Activated CD8-positive, alpha-beta memory T cell treated with anti-CD3 and anti-CD28 coated beads, Interleukin-2, amount 10 ng/mL, durations not matched to agents 7 days and 5 days (primary cell): ENCODE data around the gene SLC4A11. TPM values are rescaled to one million over a fixed set of nuclear protein-coding genes. Genes with fewer than 3 reads are reported as not detected.
"Not testable (repeated sequence)": the region's sequence is repeated elsewhere in the genome, so short reads cannot be mapped to it uniquely, and the experiment has no call there.

Source experiments
- ATAC-seq: fragments of 150-1000 bp; cut with Tn5 transposase; one replicate; pipeline ENCODE4 v1.10.0; 2021; ENCODE audit warnings: moderate library complexity
- CTCF ChIA-PET: fragments of 350-600 bp; sonication (Branson Sonifier 250); formaldehyde crosslinking; loops from one replicate; lab custom pipeline; 2021; ENCODE audit warnings: antibody characterized with exemption; lab: Charles Lee
- DNase-seq: peaks from one replicate; pipeline ENCODE4 v3.0.0-alpha.2; 2020
- H3K27ac Mint-ChIP-seq: one replicate; pipeline ENCODE4 v1.8.0; 2021; ENCODE audit warnings: mild to moderate bottlenecking, mixed read lengths
- H3K27me3 Mint-ChIP-seq: one replicate; pipeline ENCODE4 v1.8.0; 2021; ENCODE audit warnings: mixed read lengths
- H3K36me3 Mint-ChIP-seq: one replicate; pipeline ENCODE4 v1.8.0; 2021; ENCODE audit warnings: mild to moderate bottlenecking, mixed read lengths
- H3K4me1 Mint-ChIP-seq: one replicate; pipeline ENCODE4 v1.8.0; 2021; ENCODE audit warnings: mixed read lengths
- H3K4me3 Mint-ChIP-seq: one replicate; pipeline ENCODE4 v1.8.0; 2021; ENCODE audit warnings: mild to moderate bottlenecking, moderate library complexity, mixed read lengths
- H3K9me3 Mint-ChIP-seq: one replicate; pipeline ENCODE4 v1.8.0; 2022; ENCODE audit warnings: low read depth, mixed read lengths
- total RNA-seq, 2 experiments: library from RNA; stranded (reverse); gene quantifications; one replicate each; pipeline ENCODE4 v1.2.3, GENCODE V29; 2021

Gene SLC4A11
- total RNA-seq, 2 experiments from 2014 or later = 5.4 to 6.0 TPM

- DNase-seq, H3K9me3 Mint-ChIP-seq, H3K27ac Mint-ChIP-seq, H3K36me3 Mint-ChIP-seq, H3K4me1 Mint-ChIP-seq, ATAC-seq, H3K4me3 Mint-ChIP-seq, H3K27me3 Mint-ChIP-seq: not testable (repeated sequence)
- CTCF ChIA-PET = interaction anchor here (0.9 kb wide), 1 partner anchor 21 kb away, joined by 3 read pairs; no protein-coding TSS in a partner anchor
These were observed 56.6 kb downstream of the SLC4A11 start for GRCh38 chr20:3182429-3182828.

- Mint-ChIP-seq H3K4me1 (no peaks in the 10 kb centered on the region), H3K27ac (no peak overlapping the region), H3K4me3 (no peak overlapping the region), H3K27me3 (no peaks in the 10 kb centered on the region), H3K9me3 (no peaks in the 10 kb centered on the region), H3K36me3 (no peaks in the 10 kb centered on the region)
- CTCF ChIA-PET = no interaction called here
- ATAC-seq (no peak), DNase-seq (no peak)
These were observed 57.7 kb downstream of the SLC4A11 start for GRCh38 chr20:3181270-3181669.

GRCh38 chr20:3180319-3180718, 58.7 kb downstream of the SLC4A11 start:
- H3K36me3 Mint-ChIP-seq = no peaks in the 10 kb centered on the region
- H3K9me3 Mint-ChIP-seq = no peaks in the 10 kb centered on the region
- no peaks in the 10 kb centered on the region for H3K4me1 Mint-ChIP-seq
- H3K27me3 Mint-ChIP-seq = peaks cover 3% of the 10 kb centered on the region
- no peak for ATAC-seq
- CTCF ChIA-PET = no interaction called here
- H3K27ac Mint-ChIP-seq = no peak overlapping the region
- no peak overlapping the region for H3K4me3 Mint-ChIP-seq
- no peak for DNase-seq

- no peak overlapping the region for H3K4me3 Mint-ChIP-seq
- no peaks in the 10 kb centered on the region for H3K36me3 Mint-ChIP-seq
- peaks cover 3% of the 10 kb centered on the region for H3K4me1 Mint-ChIP-seq
- CTCF ChIA-PET = interaction anchor here (0.6 kb wide), 1 partner anchor 57 kb away, joined by 4 read pairs; no protein-coding TSS in a partner anchor
- H3K27ac Mint-ChIP-seq = no peak overlapping the region
- H3K9me3 Mint-ChIP-seq = no peaks in the 10 kb centered on the region
- ATAC-seq (no peak), DNase-seq (no peak)
- peaks cover 19% of the 10 kb centered on the region for H3K27me3 Mint-ChIP-seq
These were observed 61.1 kb downstream of the SLC4A11 start for GRCh38 chr20:3177746-3178485.

Other genes starting within 250 kb of the SLC4A11 start
- under 1 TPM; 0.55 to 0.63 TPM for gene GNRH2, start 195.6 kb downstream of the SLC4A11 start, total RNA-seq
- 10 to 100 TPM; 43.0 to 46.7 TPM for gene MRPS26, start 193.1 kb downstream of the SLC4A11 start, total RNA-seq
- gene OXT, start 167.6 kb downstream of the SLC4A11 start, total RNA-seq = not detected
- gene AVP, start 154.5 kb downstream of the SLC4A11 start, total RNA-seq = not detected
- gene FASTKD5, start 79.3 kb downstream of the SLC4A11 start, total RNA-seq = 10 to 100 TPM; 17.0 to 23.6 TPM
- gene UBOX5, start 79.3 kb downstream of the SLC4A11 start, total RNA-seq = 1 to 10 TPM; 7.6 to 8.2 TPM
- under 1 TPM; 0.41 to 0.70 TPM for gene LZTS3, start 65.6 kb downstream of the SLC4A11 start, total RNA-seq
- gene DDRGK1, start 34.5 kb downstream of the SLC4A11 start, total RNA-seq = 10 to 100 TPM; 63.6 to 63.7 TPM
- 10 to 100 TPM; 51.9 to 71.7 TPM for gene ITPA, start 29.7 kb downstream of the SLC4A11 start, total RNA-seq
- gene DNAAF9, start 168.5 kb upstream of the SLC4A11 start, total RNA-seq = 1 to 10 TPM; 4.4 to 5.2 TPM
- gene ATRN, start 231.8 kb upstream of the SLC4A11 start, total RNA-seq = 1 to 10 TPM; 8.1 to 9.0 TPM